Measurements from ENCODE around the gene RTL10. TPM values are rescaled to one million over a fixed set of nuclear protein-coding genes. Genes with fewer than 3 reads are reported as not detected.

RTL10 gene
- total RNA-seq, 1 donor from 2014 or later, result 6.6 TPM

- Histone ChIP-seq H3K27me3 (ENCODE audit: low read depth) (no peaks in the 10 kb centered on the region), H3K4me1 (no peaks in the 10 kb centered on the region), H3K27ac (replicated peaks) (no peak overlapping the region), H3K36me3 (no peaks in the 10 kb centered on the region), H3K9me3 (replicated peaks) (no peaks in the 10 kb centered on the region), H3K4me3 (no peak overlapping the region)
- intact Hi-C loops (cut with micrococcal nuclease), result no loop called here
- TF ChIP-seq, protein P1, sequence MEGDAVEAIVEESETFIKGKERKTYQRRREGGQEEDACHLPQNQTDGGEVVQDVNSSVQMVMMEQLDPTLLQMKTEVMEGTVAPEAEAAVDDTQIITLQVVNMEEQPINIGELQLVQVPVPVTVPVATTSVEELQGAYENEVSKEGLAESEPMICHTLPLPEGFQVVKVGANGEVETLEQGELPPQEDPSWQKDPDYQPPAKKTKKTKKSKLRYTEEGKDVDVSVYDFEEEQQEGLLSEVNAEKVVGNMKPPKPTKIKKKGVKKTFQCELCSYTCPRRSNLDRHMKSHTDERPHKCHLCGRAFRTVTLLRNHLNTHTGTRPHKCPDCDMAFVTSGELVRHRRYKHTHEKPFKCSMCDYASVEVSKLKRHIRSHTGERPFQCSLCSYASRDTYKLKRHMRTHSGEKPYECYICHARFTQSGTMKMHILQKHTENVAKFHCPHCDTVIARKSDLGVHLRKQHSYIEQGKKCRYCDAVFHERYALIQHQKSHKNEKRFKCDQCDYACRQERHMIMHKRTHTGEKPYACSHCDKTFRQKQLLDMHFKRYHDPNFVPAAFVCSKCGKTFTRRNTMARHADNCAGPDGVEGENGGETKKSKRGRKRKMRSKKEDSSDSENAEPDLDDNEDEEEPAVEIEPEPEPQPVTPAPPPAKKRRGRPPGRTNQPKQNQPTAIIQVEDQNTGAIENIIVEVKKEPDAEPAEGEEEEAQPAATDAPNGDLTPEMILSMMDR (IDR thresholded peaks at IDR 0.05; ENCODE audit: borderline replicate concordance), result no peak
- DNase-seq, result no peak
Measured at GRCh38 chr22:19815823-19816290, 38.8 kb downstream of the RTL10 start.

GRCh38 chr22:19815093-19815822 is 39.4 kb downstream of the RTL10 start:
- TF ChIP-seq, protein P1 (IDR thresholded peaks at IDR 0.05; ENCODE audit: borderline replicate concordance), result no peak
- no peaks in the 10 kb centered on the region for H3K36me3 ChIP-seq
- H3K4me1 ChIP-seq, result no peaks in the 10 kb centered on the region
- H3K9me3 ChIP-seq (replicated peaks), result no peaks in the 10 kb centered on the region
- intact Hi-C loops (cut with micrococcal nuclease), result no loop called here
- H3K27ac ChIP-seq (replicated peaks), result no peak overlapping the region
- no peak for DNase-seq
- no peak overlapping the region for H3K4me3 ChIP-seq
- no peaks in the 10 kb centered on the region for H3K27me3 ChIP-seq (ENCODE audit: low read depth)

- TF ChIP-seq, protein P1 (IDR thresholded peaks at IDR 0.05; ENCODE audit: borderline replicate concordance), result no peak
- Histone ChIP-seq H3K4me3 (no peak overlapping the region), H3K9me3 (replicated peaks) (no peaks in the 10 kb centered on the region), H3K36me3 (no peaks in the 10 kb centered on the region), H3K27me3 (ENCODE audit: low read depth) (no peaks in the 10 kb centered on the region), H3K4me1 (peaks cover 3% of the 10 kb centered on the region), H3K27ac (replicated peaks) (no peak overlapping the region)
- no peak for DNase-seq
- intact Hi-C loops (cut with micrococcal nuclease), result no loop called here
Measured at GRCh38 chr22:19814428-19814827, 40.2 kb downstream of the RTL10 start.

GRCh38 chr22:19812910-19813309 is 41.8 kb downstream of the RTL10 start:
- Histone ChIP-seq H3K4me1 (peaks cover 6% of the 10 kb centered on the region), H3K4me3 (no peak overlapping the region), H3K27ac (replicated peaks) (no peak overlapping the region), H3K27me3 (ENCODE audit: low read depth) (no peaks in the 10 kb centered on the region), H3K9me3 (replicated peaks) (no peaks in the 10 kb centered on the region), H3K36me3 (no peaks in the 10 kb centered on the region)
- no peak for DNase-seq
- TF ChIP-seq, protein P1 (IDR thresholded peaks at IDR 0.05; ENCODE audit: borderline replicate concordance), result no peak
- intact Hi-C loops (cut with micrococcal nuclease), result no loop called here

GRCh38 chr22:19811811-19812771 is 42.6 kb downstream of the RTL10 start:
- intact Hi-C loops (cut with micrococcal nuclease), result no loop called here
- H3K9me3 ChIP-seq (replicated peaks), result no peaks in the 10 kb centered on the region
- H3K4me1 ChIP-seq, result peaks cover 6% of the 10 kb centered on the region
- H3K27ac ChIP-seq (replicated peaks), result no peak overlapping the region
- H3K36me3 ChIP-seq, result no peaks in the 10 kb centered on the region
- H3K4me3 ChIP-seq, result no peak overlapping the region
- no peaks in the 10 kb centered on the region for H3K27me3 ChIP-seq (ENCODE audit: low read depth)
- no peak for DNase-seq
- TF ChIP-seq, protein P1 (IDR thresholded peaks at IDR 0.05; ENCODE audit: borderline replicate concordance), result no peak
